IMR-90 (cell line): Measurements from ENCODE around the gene TSR3. TPM values are rescaled to one million over a fixed set of nuclear protein-coding genes. Genes with fewer than 3 reads are reported as not detected.

Experiments used
- ATAC-seq: fragments of 200-7000 bp; cut with Tn5 transposase; 2 replicates; pipeline ENCODE4 v1.9.1; 2020; ENCODE audit warnings: low read depth, mild to moderate bottlenecking, moderate library complexity
- BruUV-seq: library from RNA; stranded (reverse); fragments of 400-500 nt; replicated peaks from 2 replicates; lab custom pipeline; 2021; lab: Mats Ljungman, UMichigan
- CTCF ChIA-PET: fragments of 300-600 bp; formaldehyde crosslinking; extraction: SDS; loops from one replicate; lab custom pipeline; 2021; ENCODE audit warnings: antibody characterized with exemption; lab: Yijun Ruan, JAX
- POLR2A ChIA-PET: fragments of 300-600 bp; sonication (Branson Sonifier 250); formaldehyde crosslinking; loops from one replicate; lab custom pipeline; 2022; ENCODE audit warnings: antibody characterized with exemption; ENCODE audit not compliant: unreplicated experiment; lab: Charles Lee
- DNase-seq: peaks from one replicate; pipeline ENCODE4 v3.0.0; 2013
- H2AFZ ChIP-seq: replicated peaks from 2 replicates; pipeline ENCODE3; 2013; ENCODE audit warnings: low read length, mild to moderate bottlenecking; ENCODE audit not compliant: poor library complexity
- H2AK5ac ChIP-seq: 2 replicates; pipeline ENCODE4 v1.6.1; 2013; ENCODE audit warnings: low read depth, low read length, inconsistent platforms
- H2AK9ac ChIP-seq: replicated peaks from 2 replicates; pipeline ENCODE3; 2013; ENCODE audit warnings: mild to moderate bottlenecking, low read depth, low read length, moderate library complexity; ENCODE audit not compliant: poor library complexity
- H2BK120ac ChIP-seq: 2 replicates; pipeline ENCODE4 v1.6.1; 2013; ENCODE audit warnings: low read depth, low read length, inconsistent platforms
- H2BK15ac ChIP-seq: 3 replicates; pipeline ENCODE4 v1.6.1; 2013; ENCODE audit warnings: low read depth, low read length, inconsistent platforms
- H2BK20ac ChIP-seq: 2 replicates; pipeline ENCODE4 v1.6.1; 2013; ENCODE audit warnings: low read depth, mild to moderate bottlenecking, inconsistent platforms, low read length, moderate library complexity
- H2BK5ac ChIP-seq: 2 replicates; pipeline ENCODE4 v1.6.1; 2013; ENCODE audit warnings: mild to moderate bottlenecking, low read depth, low read length, inconsistent platforms; ENCODE audit not compliant: poor library complexity, severe bottlenecking
- H3K14ac ChIP-seq: replicated peaks from 2 replicates; pipeline ENCODE4 v1.6.1; 2013; ENCODE audit warnings: low read depth, low read length, inconsistent platforms
- H3K18ac ChIP-seq: 2 replicates; pipeline ENCODE4 v1.6.1; 2013; ENCODE audit warnings: low read depth, low read length, control low read depth
- H3K23ac ChIP-seq: 2 replicates; pipeline ENCODE4 v1.6.1; 2013; ENCODE audit warnings: low read depth, low read length, inconsistent platforms
- H3K27ac ChIP-seq: 2 replicates; pipeline ENCODE4 v1.5.1; 2013; ENCODE audit warnings: mild to moderate bottlenecking, control low read depth, low read length; ENCODE audit not compliant: insufficient read depth
- H3K27me3 ChIP-seq: 2 replicates; pipeline ENCODE4 v1.6.1; 2013; ENCODE audit warnings: low read length; ENCODE audit not compliant: control insufficient read depth, insufficient read depth
- H3K36me3 ChIP-seq: 2 replicates; pipeline ENCODE4 v1.6.1; 2013; ENCODE audit warnings: low read length, mixed read lengths; ENCODE audit not compliant: control insufficient read depth, insufficient read depth
- H3K4ac ChIP-seq: 2 replicates; pipeline ENCODE4 v1.6.1; 2013; ENCODE audit warnings: low read depth, low read length, inconsistent platforms
- H3K4me1 ChIP-seq: 2 replicates; pipeline ENCODE4 v1.6.1; 2013; ENCODE audit warnings: low read length, mixed read lengths; ENCODE audit not compliant: control insufficient read depth, insufficient read depth
- H3K4me2 ChIP-seq: 2 replicates; pipeline ENCODE4 v1.6.1; 2013; ENCODE audit warnings: low read depth, mild to moderate bottlenecking, control low read depth, low read length, moderate library complexity
- H3K4me3 ChIP-seq: 2 replicates; pipeline ENCODE4 v1.5.1; 2013; ENCODE audit warnings: low read depth, mild to moderate bottlenecking, control low read depth, low read length, moderate library complexity; ENCODE audit not compliant: insufficient read depth
- H3K56ac ChIP-seq: 2 replicates; pipeline ENCODE4 v1.6.1; 2013; ENCODE audit warnings: low read length, inconsistent platforms; ENCODE audit not compliant: insufficient read depth; ENCODE audit errors: extremely low read depth
- H3K79me1 ChIP-seq, 2 experiments: 2 replicates each; pipeline ENCODE4 v1.6.1; 2013; ENCODE audit warnings: low read length in 2 of 2, inconsistent platforms in 1 of 2, low read depth in 1 of 2
- H3K9ac ChIP-seq: 2 replicates; pipeline ENCODE4 v1.6.1; 2013; ENCODE audit warnings: low read depth, low read length, control low read depth
- H3K9me1 ChIP-seq: 2 replicates; pipeline ENCODE4 v1.6.1; 2013; ENCODE audit warnings: low read length, inconsistent platforms; ENCODE audit not compliant: insufficient read depth
- H3K9me3 ChIP-seq: 2 replicates; pipeline ENCODE4 v1.6.1; 2013; ENCODE audit warnings: low read length; ENCODE audit not compliant: control insufficient read depth, insufficient read depth
- H4K20me1 ChIP-seq: 2 replicates; pipeline ENCODE4 v1.6.1; 2013; ENCODE audit warnings: low read length, inconsistent platforms; ENCODE audit not compliant: insufficient read depth
- H4K5ac ChIP-seq: 2 replicates; pipeline ENCODE4 v1.6.1; 2013; ENCODE audit warnings: mild to moderate bottlenecking, low read depth, low read length, control low read depth
- H4K8ac ChIP-seq, 2 experiments: 2 replicates each; pipeline ENCODE4 v1.6.1; 2013; ENCODE audit warnings: low read depth in 2 of 2, low read length in 2 of 2, control low read depth in 1 of 2, inconsistent platforms in 1 of 2
- H4K91ac ChIP-seq: 2 replicates; pipeline ENCODE4 v1.6.1; 2013; ENCODE audit warnings: low read depth, low read length, inconsistent platforms; ENCODE audit not compliant: insufficient read depth
- BHLHE40 ChIP-seq: fragments of 150-350 bp; IDR thresholded peaks from 2 replicates; pipeline ENCODE4 v1.6.1; 2016; ENCODE audit warnings: mild to moderate bottlenecking, low read depth, low read length
- WGBS, 2 experiments: methylation state at CpG; one replicate each; pipeline versions ENCODE4 v1.1.5 to v1.1.7; 2013; ENCODE audit warnings: missing lambda C conversion rate in 2 of 2; ENCODE audit not compliant: insufficient read length in 1 of 2; ENCODE audit errors: extremely low coverage in 2 of 2; 5-methylcytosine and 5-hydroxymethylcytosine counted together
- dilution Hi-C: fragments of 300-500 bp; cut with HindIII; formaldehyde crosslinking; loops from one replicate; pipeline ENCODE4 v1.14.3; 2018; ENCODE audit warnings: low sequenced_read_pairs; ENCODE audit not compliant: unreplicated experiment
- in situ Hi-C: fragments of 300-500 bp; cut with MboI; formaldehyde crosslinking; loops from 3 replicates; pipeline ENCODE4 v1.14.3; 2019; ENCODE audit warnings: low sequenced_read_pairs, inconsistent platforms, mixed read lengths
- intact Hi-C: fragments of 100-400 bp; cut with micrococcal nuclease; formaldehyde crosslinking; loops from 2 replicates; pipeline ENCODE4 v1.10.0; 2022
- polyA plus RNA-seq, 3 experiments: library from polyadenylated mRNA; depleted of rRNA; stranded (reverse); fragments of >200 nt; gene quantifications; 2 replicates each; pipeline ENCODE4 v1.2.3, GENCODE V29; 2012; ENCODE audit warnings: low replicate concordance in 1 of 3
- total RNA-seq: library from RNA; depleted of rRNA; stranded (reverse); fragments of >200 nt; gene quantifications from 2 replicates; pipeline ENCODE4 v1.2.3, GENCODE V29; 2012

Gene TSR3
- total and polyA plus RNA-seq, 2 of the 4 experiments (the other 2 are of a cell fraction) = 38.0 to 52.9 TPM

DNA sequence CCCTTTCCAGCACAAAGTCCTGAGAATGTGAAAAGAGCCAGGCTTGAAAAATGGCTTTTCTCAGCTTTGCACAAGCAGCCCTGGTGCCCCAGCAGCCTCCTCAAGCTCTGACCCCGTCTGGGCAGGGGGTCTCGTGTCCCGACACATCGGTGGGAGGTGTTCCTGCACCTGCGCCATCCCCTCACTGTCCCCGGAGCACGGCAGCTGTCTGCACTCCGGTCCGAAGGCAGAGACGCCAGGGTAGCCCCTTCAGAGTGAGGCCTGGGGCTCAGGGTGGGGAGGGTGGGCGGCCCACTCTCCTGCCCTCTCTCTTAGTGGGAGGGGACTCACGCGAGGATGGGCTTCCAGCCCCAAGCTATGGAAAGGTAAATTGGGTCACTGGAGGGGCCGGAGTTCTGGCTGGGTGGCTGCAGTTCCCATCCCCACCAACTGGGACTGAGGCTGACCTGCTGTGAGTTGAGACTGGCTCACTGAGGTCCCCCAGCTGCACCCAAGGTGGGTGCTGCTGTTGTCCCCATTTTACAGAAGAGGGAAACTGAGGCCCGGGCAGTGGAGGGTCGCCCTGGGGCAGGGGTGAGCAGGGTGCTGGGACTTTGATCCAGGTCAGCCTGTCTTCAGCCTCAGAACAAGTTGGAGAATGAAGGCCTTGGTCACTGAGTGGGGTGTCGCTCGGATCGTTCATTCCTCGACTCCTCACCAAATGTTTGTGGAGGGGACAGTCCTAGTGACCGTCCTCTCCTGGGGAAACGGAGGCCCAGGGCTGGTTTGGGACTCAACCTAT is 20.6 kb downstream of the TSR3 start:
- Histone ChIP-seq H2BK20ac (peak overlapping the region; percentile 20; the same call in 1 of the 2 replicates), H2AFZ (peak overlapping the region; percentile 82), H2AK9ac (no peak overlapping the region), H2BK15ac (peak overlapping the region; percentile 74; the same call in 1 of the 3 replicates), H4K8ac (peak overlapping the region in 1 of 2 experiments; percentile 59; a peak in 1 of 4 replicates), H3K27ac (no peak overlapping the region), H2AK5ac (peak overlapping the region; percentile 63; the same call in 1 of the 2 replicates), H3K79me1 (no peaks in the 10 kb centered on the region), H2BK5ac (no peak overlapping the region), H3K4me3 (no peak overlapping the region), H3K4ac (peak overlapping the region; percentile 49; the same call in 1 of the 2 replicates), H3K23ac (peak overlapping the region; percentile 12; the same call in 1 of the 2 replicates), H3K4me2 (no peak overlapping the region), H3K27me3 (peaks cover 46% of the 10 kb centered on the region), H3K56ac (no peak overlapping the region), H4K91ac (peak overlapping the region; percentile 11), H3K4me1 (peaks cover 7% of the 10 kb centered on the region), H3K9ac (no peak overlapping the region), H4K5ac (no peak overlapping the region), H3K9me1 (no peaks in the 10 kb centered on the region), H3K36me3 (peaks cover 3% of the 10 kb centered on the region; the same call in 1 of the 2 replicates), H4K20me1 (peaks cover 5% of the 10 kb centered on the region), H3K9me3 (peaks cover 3% of the 10 kb centered on the region; the same call in 1 of the 2 replicates), H3K14ac (0 out of 2 replicates have a peak overlapping the region, but pooled peaks have one; percentile 52), H3K18ac (no peak overlapping the region), H2BK120ac (peak overlapping the region; percentile 46; the same call in 1 of the 2 replicates)
- no TSS peak for BruUV-seq
- POLR2A ChIA-PET = no interaction called here
- no peak for TF ChIP-seq BHLHE40
- ATAC-seq = no peak
- DNase-seq = no peak
- dilution Hi-C loops = no loop called here
- WGBS, 2 experiments = 87% methylated on average over 3 of the region's 22 CpGs; no CpG with 5 or more reads in 1 of the 2 experiments
- in situ Hi-C loops = no loop called here
- CTCF ChIA-PET = no interaction called here
- intact Hi-C loops = no loop called here
